Thyroid gland (tissue), 4 donors: ENCODE measurements around the gene ZBTB18. TPM values are rescaled to one million over a fixed set of nuclear protein-coding genes. Genes with fewer than 3 reads are reported as not detected.

Experiments
- DNase-seq, 2 donors: peaks; one replicate each; pipeline ENCODE4 v3.0.0-alpha.2; 2019
- H3K27ac ChIP-seq, 3 donors: fragments of 200-600 bp; sonication (generic); 1 replicate in 2 of 3; 2 replicates in 1 of 3; pipeline ENCODE4 v1.5.1; 2016 to 2019; ENCODE audit warnings: mild to moderate bottlenecking in 1 of 3, moderate library complexity in 1 of 3
- H3K27me3 ChIP-seq: fragments of 200-600 bp; sonication (generic); one replicate; pipeline ENCODE4 v1.5.1; 2019
- H3K36me3 ChIP-seq, 2 donors: fragments of 200-600 bp; sonication (generic); one replicate each; pipeline ENCODE4 v1.5.1; 2016 to 2019
- H3K4me1 ChIP-seq, 2 donors: fragments of 200-600 bp; sonication (generic); one replicate each; pipeline ENCODE4 v1.5.1; 2017 to 2019
- H3K4me3 ChIP-seq, 3 donors: fragments of 200-600 bp; sonication (generic); replicated peaks in 1 of 3; 1 replicate in 2 of 3; 2 replicates in 1 of 3; pipeline ENCODE4 v1.5.1; 2016; ENCODE audit warnings: mild to moderate bottlenecking in 1 of 3
- H3K9me3 ChIP-seq: fragments of 200-600 bp; sonication (generic); one replicate; pipeline ENCODE4 v1.5.1; 2017
- POLR2A ChIP-seq, 2 donors: fragments of 450-650 bp; IDR thresholded peaks; one replicate each; pipeline ENCODE4 v1.6.1; 2017; ENCODE audit warnings: antibody characterized with exemption in 2 of 2, mild to moderate bottlenecking in 2 of 2, moderate library complexity in 1 of 2
- WGBS, 2 donors: methylation state at CpG; one replicate each; pipeline ENCODE4 v1.1.5; 2017; 5-methylcytosine and 5-hydroxymethylcytosine counted together
- intact Hi-C: fragments of 100-400 bp; cut with DNase I; formaldehyde crosslinking; loops from one replicate; pipeline ENCODE4 v1.15.1; 2023
- total RNA-seq, 4 donors: library from RNA; depleted of rRNA; stranded (reverse); fragments of >200 nt; gene quantifications; one replicate each; pipeline ENCODE4 v1.2.3, GENCODE V29; 2016
- TF ChIP-seq, protein P1 (sequence below), 6 experiments: fragments of 200-600 bp in 3 of 6; fragments of 450-650 bp in 3 of 6; sonication (generic) in 3 of 6; IDR thresholded peaks; one replicate each; pipeline ENCODE4 v1.5.1; 2016 to 2019; ENCODE audit warnings: antibody characterized with exemption in 6 of 6, mild to moderate bottlenecking in 2 of 6, inconsistent platforms in 1 of 6, moderate library complexity in 1 of 6

ZBTB18 gene
- total RNA-seq, 4 donors from 2014 or later, result 15.5 to 20.6 (median 18.3) TPM

DNA sequence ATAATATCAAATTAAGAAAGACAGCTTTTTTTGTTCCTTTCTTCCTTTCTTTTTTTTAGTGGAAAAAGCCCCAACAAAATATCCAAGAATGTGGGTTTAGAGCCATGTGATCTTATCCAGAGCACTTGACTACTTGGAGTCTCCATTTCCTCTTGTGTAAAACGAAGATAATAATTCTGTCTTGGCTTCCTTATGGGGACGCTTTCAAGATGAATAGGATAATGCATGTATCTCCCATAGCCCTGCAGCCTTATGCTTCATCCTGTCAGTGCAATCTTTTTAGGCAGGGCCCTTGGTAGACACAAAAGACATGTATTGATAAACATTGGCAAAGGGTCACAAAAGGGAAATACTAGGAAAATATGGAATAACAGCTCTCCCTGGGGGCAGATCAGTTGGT is 34.8 kb downstream of the ZBTB18 start:
- TF ChIP-seq, protein P1, sequence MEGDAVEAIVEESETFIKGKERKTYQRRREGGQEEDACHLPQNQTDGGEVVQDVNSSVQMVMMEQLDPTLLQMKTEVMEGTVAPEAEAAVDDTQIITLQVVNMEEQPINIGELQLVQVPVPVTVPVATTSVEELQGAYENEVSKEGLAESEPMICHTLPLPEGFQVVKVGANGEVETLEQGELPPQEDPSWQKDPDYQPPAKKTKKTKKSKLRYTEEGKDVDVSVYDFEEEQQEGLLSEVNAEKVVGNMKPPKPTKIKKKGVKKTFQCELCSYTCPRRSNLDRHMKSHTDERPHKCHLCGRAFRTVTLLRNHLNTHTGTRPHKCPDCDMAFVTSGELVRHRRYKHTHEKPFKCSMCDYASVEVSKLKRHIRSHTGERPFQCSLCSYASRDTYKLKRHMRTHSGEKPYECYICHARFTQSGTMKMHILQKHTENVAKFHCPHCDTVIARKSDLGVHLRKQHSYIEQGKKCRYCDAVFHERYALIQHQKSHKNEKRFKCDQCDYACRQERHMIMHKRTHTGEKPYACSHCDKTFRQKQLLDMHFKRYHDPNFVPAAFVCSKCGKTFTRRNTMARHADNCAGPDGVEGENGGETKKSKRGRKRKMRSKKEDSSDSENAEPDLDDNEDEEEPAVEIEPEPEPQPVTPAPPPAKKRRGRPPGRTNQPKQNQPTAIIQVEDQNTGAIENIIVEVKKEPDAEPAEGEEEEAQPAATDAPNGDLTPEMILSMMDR (IDR thresholded peaks at IDR 0.05), result no peak
- no peak for TF ChIP-seq POLR2A (IDR thresholded peaks at IDR 0.05)
- no peak overlapping the region for H3K27ac ChIP-seq
- no peaks in the 10 kb centered on the region for H3K9me3 ChIP-seq
- no peaks in the 10 kb centered on the region for H3K27me3 ChIP-seq
- intact Hi-C loops, result no loop called here
- no peaks in the 10 kb centered on the region for H3K36me3 ChIP-seq
- no peaks in the 10 kb centered on the region for H3K4me1 ChIP-seq
- no peak for DNase-seq
- WGBS, 2 donors, result 85% methylated on average over 2 of the region's 2 CpGs
- H3K4me3 ChIP-seq, result no peak overlapping the region

DNA sequence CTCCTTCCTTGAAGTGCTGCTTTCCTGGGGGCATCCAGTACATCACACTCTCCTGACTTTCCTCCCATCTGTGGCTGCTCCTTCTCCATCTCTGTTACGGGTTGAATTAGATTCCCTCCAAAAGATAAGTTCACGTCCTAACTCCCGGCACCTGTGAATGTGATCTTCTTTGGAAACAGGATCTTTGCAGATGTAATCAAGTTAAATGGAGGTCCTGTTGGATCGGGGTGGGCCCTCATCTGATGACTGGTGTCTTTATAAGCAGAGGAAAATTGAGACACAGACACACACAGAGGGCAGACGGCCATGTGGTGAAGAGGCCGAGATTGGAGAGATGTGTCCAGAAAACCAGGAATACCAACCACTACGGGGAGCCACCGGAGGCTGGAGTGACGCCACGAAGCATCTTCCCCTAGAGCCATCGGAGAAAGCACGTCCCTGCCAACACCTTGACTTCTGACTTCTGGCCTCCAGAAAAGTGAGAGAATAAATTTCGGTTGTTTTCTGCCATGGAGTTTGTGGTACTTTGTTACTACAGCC is 36.0 kb downstream of the ZBTB18 start:
- no peaks in the 10 kb centered on the region for H3K9me3 ChIP-seq
- no peak for DNase-seq

DNA sequence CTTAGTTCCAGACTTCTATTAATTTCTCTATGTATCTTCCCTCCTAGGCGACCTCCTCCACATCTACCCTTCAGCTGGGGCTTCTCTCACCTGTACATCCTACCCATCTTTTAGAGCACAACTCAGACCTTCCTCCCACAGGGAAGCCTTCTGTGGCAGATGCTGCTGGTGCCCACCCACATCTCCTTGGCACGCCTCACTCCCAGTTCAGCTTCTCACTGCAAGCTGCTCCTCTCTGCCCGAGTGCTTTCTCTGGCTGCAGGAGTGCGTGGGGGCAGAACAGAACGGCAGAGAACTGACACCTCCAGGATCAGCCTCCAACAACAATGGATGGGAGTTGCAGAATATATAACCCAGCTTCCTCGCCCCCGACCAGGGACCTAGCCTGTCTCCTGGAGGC is 36.5 kb downstream of the ZBTB18 start:
- TF ChIP-seq, protein P1 (IDR thresholded peaks at IDR 0.05), result no peak
- no peak for TF ChIP-seq POLR2A (IDR thresholded peaks at IDR 0.05)
- intact Hi-C loops, result no loop called here
- DNase-seq, result no peak
- 66% methylated on average over 6 to 7 of the region's 7 CpGs for WGBS, 2 donors
- no peaks in the 10 kb centered on the region for H3K36me3 ChIP-seq
- no peaks in the 10 kb centered on the region for H3K9me3 ChIP-seq
- H3K4me3 ChIP-seq, result no peak overlapping the region
- H3K27me3 ChIP-seq, result no peaks in the 10 kb centered on the region
- no peak overlapping the region for H3K27ac ChIP-seq
- H3K4me1 ChIP-seq, result no peaks in the 10 kb centered on the region

More for the DNA sequence above, 36.0 kb downstream of the ZBTB18 start:
- WGBS, 2 donors, result 92 to 93% methylated on average over 13 of the region's 13 CpGs
- H3K27me3 ChIP-seq, result no peaks in the 10 kb centered on the region
- no peak for TF ChIP-seq POLR2A (IDR thresholded peaks at IDR 0.05)
- TF ChIP-seq, protein P1 (IDR thresholded peaks at IDR 0.05), result no peak
- H3K4me1 ChIP-seq, result no peaks in the 10 kb centered on the region
- no peak overlapping the region for H3K4me3 ChIP-seq
- no peaks in the 10 kb centered on the region for H3K36me3 ChIP-seq
- no peak overlapping the region for H3K27ac ChIP-seq
- intact Hi-C loops, result no loop called here

DNA sequence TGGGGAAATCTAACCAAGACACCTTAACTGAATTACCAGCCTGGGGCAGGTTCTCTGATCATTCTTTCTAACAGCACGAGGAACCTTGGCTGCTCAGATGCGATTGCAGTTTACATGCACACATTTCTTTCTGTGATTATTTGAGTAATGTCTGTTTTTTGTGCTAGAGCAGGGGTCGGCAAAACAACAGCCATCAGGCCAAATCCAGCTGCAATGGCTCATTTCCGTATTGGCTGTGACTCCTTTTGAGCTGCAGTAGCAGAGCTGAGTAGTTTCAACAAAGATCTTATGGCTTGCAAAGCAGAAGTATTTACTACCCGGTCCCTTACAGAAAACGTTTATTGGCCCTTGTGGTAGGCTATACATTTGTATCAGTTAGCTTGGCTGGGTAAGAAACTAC is 37.1 kb downstream of the ZBTB18 start:
- TF ChIP-seq, protein P1 (IDR thresholded peaks at IDR 0.05), result no peak
- TF ChIP-seq POLR2A (IDR thresholded peaks at IDR 0.05), result no peak
- H3K36me3 ChIP-seq, result no peaks in the 10 kb centered on the region
- WGBS, 2 donors, result 76 to 81% methylated on average over 6 of the region's 6 CpGs
- DNase-seq, result no peak
- intact Hi-C loops, result no loop called here
- no peaks in the 10 kb centered on the region for H3K4me1 ChIP-seq
- H3K27me3 ChIP-seq, result no peaks in the 10 kb centered on the region
- no peak overlapping the region for H3K4me3 ChIP-seq
- H3K9me3 ChIP-seq, result no peaks in the 10 kb centered on the region
- no peak overlapping the region for H3K27ac ChIP-seq

DNA sequence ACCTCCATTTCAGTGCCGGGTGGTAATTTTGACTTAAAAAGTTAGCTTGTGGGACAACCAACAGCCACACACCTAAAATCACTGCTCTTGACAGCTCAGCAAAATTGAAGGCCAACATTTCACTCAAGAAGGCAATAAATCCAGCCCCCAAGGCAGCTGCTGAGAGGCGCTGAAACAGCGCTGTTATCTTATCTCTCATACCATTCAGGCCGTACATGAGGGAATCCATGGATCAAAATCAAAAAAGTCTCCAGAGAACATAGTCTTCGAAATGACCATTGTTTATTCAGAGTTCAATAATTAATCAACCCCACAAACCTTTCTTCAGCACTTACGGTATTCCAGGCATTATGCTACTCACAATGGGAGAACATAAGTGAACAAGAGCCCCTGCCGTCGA is 38.5 kb downstream of the ZBTB18 start:
- no peaks in the 10 kb centered on the region for H3K36me3 ChIP-seq
- intact Hi-C loops, result no loop called here
- H3K4me1 ChIP-seq, result no peaks in the 10 kb centered on the region
- H3K27ac ChIP-seq, result no peak overlapping the region
- H3K9me3 ChIP-seq, result no peaks in the 10 kb centered on the region
- WGBS, 2 donors, result 72 to 76% methylated on average over 8 of the region's 8 CpGs
- no peak for DNase-seq
- no peak overlapping the region for H3K4me3 ChIP-seq
- H3K27me3 ChIP-seq, result no peaks in the 10 kb centered on the region
- TF ChIP-seq, protein P1 (IDR thresholded peaks at IDR 0.05), result no peak
